HepG2 (cell line): Measurements from ENCODE around the gene DDX1.

Experiments used
- GABPB1 ChIP-seq: IDR thresholded peaks from 2 replicates; pipeline ENCODE4 v1.6.1; 2016; ENCODE audit warnings: mild to moderate bottlenecking, missing genetic modification reagents, moderate library complexity, missing compliant biosample characterization
- STAT6 ChIP-seq: sonication (generic); formaldehyde crosslinking; IDR thresholded peaks from 2 replicates; pipeline ENCODE4 v1.4.0; 2020; ENCODE audit warnings: missing genetic modification reagents, mild to moderate bottlenecking, borderline replicate concordance
- ZNF550 ChIP-seq: sonication (generic); formaldehyde crosslinking; IDR thresholded peaks from 2 replicates; pipeline ENCODE4 v1.4.0; 2020; ENCODE audit warnings: mild to moderate bottlenecking, missing genetic modification reagents, borderline replicate concordance
- TF ChIP-seq, protein P1 (sequence below): sonication (generic); formaldehyde crosslinking; IDR thresholded peaks from 2 replicates; pipeline ENCODE4 v1.5.0; 2020; ENCODE audit warnings: mild to moderate bottlenecking, missing genetic modification reagents, moderate library complexity

GRCh38 chr2:15602393-15602792, 10.7 kb downstream of the DDX1 start:
- TF ChIP-seq GABPB1 (CRISPR knock-in tag): no peak
- TF ChIP-seq, protein P1, sequence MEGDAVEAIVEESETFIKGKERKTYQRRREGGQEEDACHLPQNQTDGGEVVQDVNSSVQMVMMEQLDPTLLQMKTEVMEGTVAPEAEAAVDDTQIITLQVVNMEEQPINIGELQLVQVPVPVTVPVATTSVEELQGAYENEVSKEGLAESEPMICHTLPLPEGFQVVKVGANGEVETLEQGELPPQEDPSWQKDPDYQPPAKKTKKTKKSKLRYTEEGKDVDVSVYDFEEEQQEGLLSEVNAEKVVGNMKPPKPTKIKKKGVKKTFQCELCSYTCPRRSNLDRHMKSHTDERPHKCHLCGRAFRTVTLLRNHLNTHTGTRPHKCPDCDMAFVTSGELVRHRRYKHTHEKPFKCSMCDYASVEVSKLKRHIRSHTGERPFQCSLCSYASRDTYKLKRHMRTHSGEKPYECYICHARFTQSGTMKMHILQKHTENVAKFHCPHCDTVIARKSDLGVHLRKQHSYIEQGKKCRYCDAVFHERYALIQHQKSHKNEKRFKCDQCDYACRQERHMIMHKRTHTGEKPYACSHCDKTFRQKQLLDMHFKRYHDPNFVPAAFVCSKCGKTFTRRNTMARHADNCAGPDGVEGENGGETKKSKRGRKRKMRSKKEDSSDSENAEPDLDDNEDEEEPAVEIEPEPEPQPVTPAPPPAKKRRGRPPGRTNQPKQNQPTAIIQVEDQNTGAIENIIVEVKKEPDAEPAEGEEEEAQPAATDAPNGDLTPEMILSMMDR: no peak
- no peak for TF ChIP-seq ZNF550
- TF ChIP-seq STAT6 (CRISPR knock-in tag): no peak
